Measurements from ENCODE around the gene EHMT1. TPM values are rescaled to one million over a fixed set of nuclear protein-coding genes. Genes with fewer than 3 reads are reported as not detected.

Gene EHMT1
- total and polyA plus RNA-seq, 2 experiments from 2014 or later, result 162 to 177 TPM

DNA sequence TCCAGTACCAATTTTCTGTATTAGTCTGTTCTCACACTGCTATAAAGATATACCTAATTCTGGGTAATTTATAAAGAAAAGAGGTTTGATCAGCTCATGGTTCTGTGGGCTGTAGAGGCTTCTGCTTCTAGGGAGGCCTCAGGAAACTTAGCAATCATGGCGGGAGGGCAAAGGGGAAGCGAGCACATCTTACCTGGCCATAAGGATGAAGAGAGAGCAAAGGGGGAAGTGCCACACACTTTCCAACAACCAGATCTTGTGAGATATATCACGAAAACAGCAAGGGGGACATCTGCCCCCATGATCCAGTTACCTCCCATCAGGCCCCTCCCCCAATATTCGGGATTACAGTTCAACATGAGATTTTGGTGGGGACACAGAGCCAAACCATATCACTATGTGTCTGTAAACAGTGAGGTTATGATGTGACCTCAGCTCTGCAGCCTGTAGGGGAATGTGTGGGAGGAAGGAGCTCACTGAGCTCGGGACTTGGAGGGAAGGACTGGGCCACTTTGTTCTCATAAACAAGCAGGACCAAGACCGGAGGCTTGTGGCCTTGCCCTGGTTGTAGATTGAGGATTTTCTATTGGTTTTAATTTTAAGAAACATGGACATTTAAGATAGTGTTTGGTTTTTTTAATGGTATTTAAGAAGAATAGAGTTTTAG is 85.2 kb downstream of the EHMT1 start:
- Histone ChIP-seq H3K36me3 (ENCODE audit: insufficient read depth) (peaks cover 9% of the 10 kb centered on the region), H3K4me1 (ENCODE audit: insufficient read depth) (peaks cover 30% of the 10 kb centered on the region), H3F3A (replicated peaks; ENCODE audit: low read depth) (0 out of 2 replicates have a peak, but pooled peaks cover 4% of the 10 kb centered on the region), H3K9me2 (ENCODE audit: insufficient read depth) (no peaks in the 10 kb centered on the region; the same call in 1 of the 2 replicates), H3K4me2 (no peak overlapping the region), H4K20me1 (replicated peaks; ENCODE audit: insufficient read depth) (peaks cover 47% of the 10 kb centered on the region), H3K79me2 (replicated peaks; ENCODE audit: insufficient read depth) (peaks cover 99% of the 10 kb centered on the region), H3K4me3 (no peak overlapping the region), H3K27ac (ENCODE audit: low read depth) (peak overlapping the region; percentile 62; the same call in 1 of the 2 replicates), H2AFZ (no peak overlapping the region), H3K27me3 (ENCODE audit: insufficient read depth) (no peaks in the 10 kb centered on the region)
- ATAC-seq, result no peak
- peaks cover 38% of the 10 kb centered on the region for H3K36me3 Mint-ChIP-seq (ENCODE audit: low read depth)
- peaks cover 44% of the 10 kb centered on the region for H3K4me1 Mint-ChIP-seq
- peaks cover 33% of the 10 kb centered on the region for H3K9me3 Mint-ChIP-seq
- peaks cover 11% of the 10 kb centered on the region for H3K27me3 Mint-ChIP-seq (ENCODE audit: insufficient read depth, low read depth, poor library complexity)
- TF ChIP-seq ZNF331 (CRISPR knock-in tag; IDR thresholded peaks at IDR 0.05; ENCODE audit: low read depth) (no peak), EZH2 (IDR thresholded peaks at IDR 0.05; ENCODE audit: low read depth, unreplicated experiment) (no peak)
- no peak for DNase-seq (ENCODE audit: low spot score)
- H3K27ac Mint-ChIP-seq, result no peak overlapping the region
- no peak overlapping the region for H3K4me3 Mint-ChIP-seq

DNA sequence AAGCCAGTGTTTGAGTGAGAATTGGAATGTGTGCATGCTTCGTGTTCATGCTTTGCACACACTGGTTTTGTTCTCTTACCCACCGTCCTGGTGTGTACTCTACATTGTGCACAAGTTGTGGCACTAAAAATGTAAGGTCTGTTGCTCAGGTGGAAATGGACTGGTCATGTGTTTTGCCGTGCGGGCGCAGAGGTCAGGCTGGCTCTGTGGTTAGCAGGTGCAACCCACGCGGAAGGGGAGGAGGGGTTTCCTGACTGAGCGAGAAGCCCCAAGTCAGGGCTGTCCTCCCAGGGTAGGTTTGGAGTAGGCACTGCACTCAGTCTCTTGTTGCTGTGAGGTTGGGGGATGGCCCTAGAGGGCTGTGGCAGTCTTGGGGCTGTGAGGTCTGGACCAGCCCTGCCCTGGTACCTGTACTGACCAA is 86.6 kb downstream of the EHMT1 start:
- H3K27ac Mint-ChIP-seq, result peak overlapping the region; percentile 61; the same call in 1 of the 2 replicates
- Histone ChIP-seq H3F3A (replicated peaks; ENCODE audit: low read depth) (0 out of 2 replicates have a peak, but pooled peaks cover 4% of the 10 kb centered on the region), H3K79me2 (replicated peaks; ENCODE audit: insufficient read depth) (peaks cover 99% of the 10 kb centered on the region), H3K4me2 (no peak overlapping the region), H3K27ac (ENCODE audit: low read depth) (peak overlapping the region; percentile 50; the same call in 1 of the 2 replicates), H2AFZ (no peak overlapping the region), H3K36me3 (ENCODE audit: insufficient read depth) (peaks cover 9% of the 10 kb centered on the region), H3K4me1 (ENCODE audit: insufficient read depth) (peaks cover 38% of the 10 kb centered on the region), H3K9me2 (ENCODE audit: insufficient read depth) (no peaks in the 10 kb centered on the region; the same call in 1 of the 2 replicates), H3K4me3 (no peak overlapping the region), H4K20me1 (replicated peaks; ENCODE audit: insufficient read depth) (peaks cover 49% of the 10 kb centered on the region), H3K27me3 (ENCODE audit: insufficient read depth) (no peaks in the 10 kb centered on the region)
- DNase-seq (ENCODE audit: low spot score) (no peak), ATAC-seq (peak; percentile 56)
- peaks cover 33% of the 10 kb centered on the region for H3K36me3 Mint-ChIP-seq (ENCODE audit: low read depth)
- peaks cover 50% of the 10 kb centered on the region for H3K4me1 Mint-ChIP-seq
- peaks cover 11% of the 10 kb centered on the region for H3K27me3 Mint-ChIP-seq (ENCODE audit: insufficient read depth, low read depth, poor library complexity)
- no peak overlapping the region for H3K4me3 Mint-ChIP-seq
- peaks cover 32% of the 10 kb centered on the region for H3K9me3 Mint-ChIP-seq
- TF ChIP-seq EZH2 (IDR thresholded peaks at IDR 0.05; ENCODE audit: low read depth, unreplicated experiment) (no peak), ZNF114 (CRISPR knock-in tag; IDR thresholded peaks at IDR 0.05) (no peak), CREB1 (CRISPR knock-in tag; IDR thresholded peaks at IDR 0.05; ENCODE audit: low read depth) (no peak)
- TF ChIP-seq, protein P1, sequence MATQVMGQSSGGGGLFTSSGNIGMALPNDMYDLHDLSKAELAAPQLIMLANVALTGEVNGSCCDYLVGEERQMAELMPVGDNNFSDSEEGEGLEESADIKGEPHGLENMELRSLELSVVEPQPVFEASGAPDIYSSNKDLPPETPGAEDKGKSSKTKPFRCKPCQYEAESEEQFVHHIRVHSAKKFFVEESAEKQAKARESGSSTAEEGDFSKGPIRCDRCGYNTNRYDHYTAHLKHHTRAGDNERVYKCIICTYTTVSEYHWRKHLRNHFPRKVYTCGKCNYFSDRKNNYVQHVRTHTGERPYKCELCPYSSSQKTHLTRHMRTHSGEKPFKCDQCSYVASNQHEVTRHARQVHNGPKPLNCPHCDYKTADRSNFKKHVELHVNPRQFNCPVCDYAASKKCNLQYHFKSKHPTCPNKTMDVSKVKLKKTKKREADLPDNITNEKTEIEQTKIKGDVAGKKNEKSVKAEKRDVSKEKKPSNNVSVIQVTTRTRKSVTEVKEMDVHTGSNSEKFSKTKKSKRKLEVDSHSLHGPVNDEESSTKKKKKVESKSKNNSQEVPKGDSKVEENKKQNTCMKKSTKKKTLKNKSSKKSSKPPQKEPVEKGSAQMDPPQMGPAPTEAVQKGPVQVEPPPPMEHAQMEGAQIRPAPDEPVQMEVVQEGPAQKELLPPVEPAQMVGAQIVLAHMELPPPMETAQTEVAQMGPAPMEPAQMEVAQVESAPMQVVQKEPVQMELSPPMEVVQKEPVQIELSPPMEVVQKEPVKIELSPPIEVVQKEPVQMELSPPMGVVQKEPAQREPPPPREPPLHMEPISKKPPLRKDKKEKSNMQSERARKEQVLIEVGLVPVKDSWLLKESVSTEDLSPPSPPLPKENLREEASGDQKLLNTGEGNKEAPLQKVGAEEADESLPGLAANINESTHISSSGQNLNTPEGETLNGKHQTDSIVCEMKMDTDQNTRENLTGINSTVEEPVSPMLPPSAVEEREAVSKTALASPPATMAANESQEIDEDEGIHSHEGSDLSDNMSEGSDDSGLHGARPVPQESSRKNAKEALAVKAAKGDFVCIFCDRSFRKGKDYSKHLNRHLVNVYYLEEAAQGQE (IDR thresholded peaks at IDR 0.05; ENCODE audit: unreplicated experiment), result no peak
- TF ChIP-seq, protein P2, sequence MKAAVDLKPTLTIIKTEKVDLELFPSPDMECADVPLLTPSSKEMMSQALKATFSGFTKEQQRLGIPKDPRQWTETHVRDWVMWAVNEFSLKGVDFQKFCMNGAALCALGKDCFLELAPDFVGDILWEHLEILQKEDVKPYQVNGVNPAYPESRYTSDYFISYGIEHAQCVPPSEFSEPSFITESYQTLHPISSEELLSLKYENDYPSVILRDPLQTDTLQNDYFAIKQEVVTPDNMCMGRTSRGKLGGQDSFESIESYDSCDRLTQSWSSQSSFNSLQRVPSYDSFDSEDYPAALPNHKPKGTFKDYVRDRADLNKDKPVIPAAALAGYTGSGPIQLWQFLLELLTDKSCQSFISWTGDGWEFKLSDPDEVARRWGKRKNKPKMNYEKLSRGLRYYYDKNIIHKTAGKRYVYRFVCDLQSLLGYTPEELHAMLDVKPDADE (IDR thresholded peaks at IDR 0.05), result no peak
- TF ChIP-seq, protein P3, sequence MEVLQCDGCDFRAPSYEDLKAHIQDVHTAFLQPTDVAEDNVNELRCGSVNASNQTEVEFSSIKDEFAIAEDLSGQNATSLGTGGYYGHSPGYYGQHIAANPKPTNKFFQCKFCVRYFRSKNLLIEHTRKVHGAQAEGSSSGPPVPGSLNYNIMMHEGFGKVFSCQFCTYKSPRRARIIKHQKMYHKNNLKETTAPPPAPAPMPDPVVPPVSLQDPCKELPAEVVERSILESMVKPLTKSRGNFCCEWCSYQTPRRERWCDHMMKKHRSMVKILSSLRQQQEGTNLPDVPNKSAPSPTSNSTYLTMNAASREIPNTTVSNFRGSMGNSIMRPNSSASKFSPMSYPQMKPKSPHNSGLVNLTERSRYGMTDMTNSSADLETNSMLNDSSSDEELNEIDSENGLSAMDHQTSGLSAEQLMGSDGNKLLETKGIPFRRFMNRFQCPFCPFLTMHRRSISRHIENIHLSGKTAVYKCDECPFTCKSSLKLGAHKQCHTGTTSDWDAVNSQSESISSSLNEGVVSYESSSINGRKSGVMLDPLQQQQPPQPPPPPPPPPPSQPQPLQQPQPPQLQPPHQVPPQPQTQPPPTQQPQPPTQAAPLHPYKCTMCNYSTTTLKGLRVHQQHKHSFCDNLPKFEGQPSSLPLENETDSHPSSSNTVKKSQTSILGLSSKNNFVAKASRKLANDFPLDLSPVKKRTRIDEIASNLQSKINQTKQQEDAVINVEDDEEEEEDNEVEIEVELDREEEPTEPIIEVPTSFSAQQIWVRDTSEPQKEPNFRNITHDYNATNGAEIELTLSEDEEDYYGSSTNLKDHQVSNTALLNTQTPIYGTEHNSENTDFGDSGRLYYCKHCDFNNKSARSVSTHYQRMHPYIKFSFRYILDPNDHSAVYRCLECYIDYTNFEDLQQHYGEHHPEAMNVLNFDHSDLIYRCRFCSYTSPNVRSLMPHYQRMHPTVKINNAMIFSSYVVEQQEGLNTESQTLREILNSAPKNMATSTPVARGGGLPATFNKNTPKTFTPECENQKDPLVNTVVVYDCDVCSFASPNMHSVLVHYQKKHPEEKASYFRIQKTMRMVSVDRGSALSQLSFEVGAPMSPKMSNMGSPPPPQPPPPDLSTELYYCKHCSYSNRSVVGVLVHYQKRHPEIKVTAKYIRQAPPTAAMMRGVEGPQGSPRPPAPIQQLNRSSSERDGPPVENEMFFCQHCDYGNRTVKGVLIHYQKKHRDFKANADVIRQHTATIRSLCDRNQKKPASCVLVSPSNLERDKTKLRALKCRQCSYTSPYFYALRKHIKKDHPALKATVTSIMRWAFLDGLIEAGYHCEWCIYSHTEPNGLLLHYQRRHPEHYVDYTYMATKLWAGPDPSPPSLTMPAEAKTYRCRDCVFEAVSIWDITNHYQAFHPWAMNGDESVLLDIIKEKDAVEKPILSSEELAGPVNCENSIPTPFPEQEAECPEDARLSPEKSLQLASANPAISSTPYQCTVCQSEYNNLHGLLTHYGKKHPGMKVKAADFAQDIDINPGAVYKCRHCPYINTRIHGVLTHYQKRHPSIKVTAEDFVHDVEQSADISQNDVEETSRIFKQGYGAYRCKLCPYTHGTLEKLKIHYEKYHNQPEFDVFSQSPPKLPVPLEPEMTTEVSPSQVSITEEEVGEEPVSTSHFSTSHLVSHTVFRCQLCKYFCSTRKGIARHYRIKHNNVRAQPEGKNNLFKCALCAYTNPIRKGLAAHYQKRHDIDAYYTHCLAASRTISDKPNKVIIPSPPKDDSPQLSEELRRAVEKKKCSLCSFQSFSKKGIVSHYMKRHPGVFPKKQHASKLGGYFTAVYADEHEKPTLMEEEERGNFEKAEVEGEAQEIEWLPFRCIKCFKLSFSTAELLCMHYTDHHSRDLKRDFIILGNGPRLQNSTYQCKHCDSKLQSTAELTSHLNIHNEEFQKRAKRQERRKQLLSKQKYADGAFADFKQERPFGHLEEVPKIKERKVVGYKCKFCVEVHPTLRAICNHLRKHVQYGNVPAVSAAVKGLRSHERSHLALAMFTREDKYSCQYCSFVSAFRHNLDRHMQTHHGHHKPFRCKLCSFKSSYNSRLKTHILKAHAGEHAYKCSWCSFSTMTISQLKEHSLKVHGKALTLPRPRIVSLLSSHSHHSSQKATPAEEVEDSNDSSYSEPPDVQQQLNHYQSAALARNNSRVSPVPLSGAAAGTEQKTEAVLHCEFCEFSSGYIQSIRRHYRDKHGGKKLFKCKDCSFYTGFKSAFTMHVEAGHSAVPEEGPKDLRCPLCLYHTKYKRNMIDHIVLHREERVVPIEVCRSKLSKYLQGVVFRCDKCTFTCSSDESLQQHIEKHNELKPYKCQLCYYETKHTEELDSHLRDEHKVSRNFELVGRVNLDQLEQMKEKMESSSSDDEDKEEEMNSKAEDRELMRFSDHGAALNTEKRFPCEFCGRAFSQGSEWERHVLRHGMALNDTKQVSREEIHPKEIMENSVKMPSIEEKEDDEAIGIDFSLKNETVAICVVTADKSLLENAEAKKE (CRISPR knock-in tag; IDR thresholded peaks at IDR 0.05), result no peak
